HL-60/S4 treated with retinoic acid at 250 ng/mL for 4 days and 3 days (cell line): ENCODE data around the gene IMMP2L.

ENCODE experiments used
- in situ Hi-C: fragments of 300-500 bp; cut with MboI; formaldehyde crosslinking; loops from 2 replicates; pipeline ENCODE4 v1.7.0; 2022; ENCODE audit warnings: low sequenced_read_pairs

Gene IMMP2L

DNA sequence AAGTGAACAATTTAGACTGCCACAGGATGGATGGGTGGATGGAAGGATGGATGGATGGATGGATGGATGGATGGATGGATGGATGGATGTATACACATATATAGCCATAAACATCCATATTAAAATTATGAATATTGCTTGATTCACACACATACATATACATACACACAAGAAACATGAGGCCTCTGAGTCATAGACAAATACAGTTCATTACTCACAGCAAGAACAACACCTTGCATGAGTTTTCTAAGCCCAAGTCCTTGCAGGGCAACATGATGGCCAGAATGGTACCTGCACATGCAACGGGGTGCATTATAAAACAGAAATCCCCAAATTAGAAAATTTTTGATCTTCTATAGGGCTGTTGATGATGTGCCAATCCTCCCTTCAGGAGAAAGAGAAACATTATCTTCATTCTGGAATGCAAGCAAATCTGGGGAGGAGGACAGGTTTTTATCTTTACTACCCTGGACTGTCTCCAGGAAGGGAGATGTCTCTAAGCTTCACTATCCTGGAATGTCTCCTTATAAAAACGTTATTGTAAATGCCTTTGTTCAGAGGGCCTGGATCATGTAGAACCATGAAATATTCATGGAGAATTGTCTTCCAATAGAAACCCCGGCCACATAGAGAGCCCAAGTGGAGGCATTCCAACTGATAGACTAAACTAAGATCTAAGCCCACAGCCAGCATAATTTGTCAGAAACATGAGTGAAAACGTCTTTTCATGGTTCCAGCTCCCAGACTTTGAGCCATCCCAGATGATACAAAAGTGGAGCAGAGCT, 709.9 kb downstream of the IMMP2L start:
- in situ Hi-C loops: no loop called here

DNA sequence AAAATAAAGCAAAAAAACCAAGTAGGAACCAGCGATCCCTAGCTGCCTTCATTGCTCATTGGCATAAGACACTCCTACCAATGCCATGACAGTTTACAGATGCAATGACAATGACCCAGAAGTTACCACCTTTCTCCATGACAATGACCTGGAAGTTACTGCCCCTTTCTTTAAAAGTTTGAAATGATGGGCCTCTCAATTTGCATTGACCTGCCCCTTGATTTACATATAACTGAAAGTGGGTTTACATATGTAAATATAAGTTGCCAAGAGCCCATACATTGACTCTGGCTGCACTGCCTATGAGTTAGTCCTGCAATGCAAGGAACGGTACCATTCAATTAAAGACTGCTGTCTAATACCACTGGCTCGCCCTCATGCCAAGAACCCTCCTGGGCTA, 712.1 kb downstream of the IMMP2L start:
- in situ Hi-C loops: no loop called here

DNA sequence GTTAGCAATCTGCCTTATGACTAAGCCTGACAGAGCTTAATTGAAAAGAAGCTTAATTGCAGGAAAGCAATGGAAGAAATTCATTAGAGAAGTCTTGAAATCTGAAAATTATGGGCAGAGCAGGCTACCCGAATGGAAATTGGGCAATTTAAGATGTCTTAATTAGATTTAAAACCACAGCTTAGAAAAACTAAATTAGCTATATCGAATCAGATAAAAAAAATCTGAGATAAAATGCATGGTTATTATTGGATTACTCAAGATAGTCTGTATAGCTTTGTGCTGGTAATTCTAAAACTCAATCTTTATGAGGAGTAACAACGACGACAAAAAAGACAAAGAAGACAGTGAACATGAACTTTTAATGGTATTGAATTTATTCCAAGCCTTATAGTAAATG, 719.5 kb downstream of the IMMP2L start:
- in situ Hi-C loops: no loop called here

DNA sequence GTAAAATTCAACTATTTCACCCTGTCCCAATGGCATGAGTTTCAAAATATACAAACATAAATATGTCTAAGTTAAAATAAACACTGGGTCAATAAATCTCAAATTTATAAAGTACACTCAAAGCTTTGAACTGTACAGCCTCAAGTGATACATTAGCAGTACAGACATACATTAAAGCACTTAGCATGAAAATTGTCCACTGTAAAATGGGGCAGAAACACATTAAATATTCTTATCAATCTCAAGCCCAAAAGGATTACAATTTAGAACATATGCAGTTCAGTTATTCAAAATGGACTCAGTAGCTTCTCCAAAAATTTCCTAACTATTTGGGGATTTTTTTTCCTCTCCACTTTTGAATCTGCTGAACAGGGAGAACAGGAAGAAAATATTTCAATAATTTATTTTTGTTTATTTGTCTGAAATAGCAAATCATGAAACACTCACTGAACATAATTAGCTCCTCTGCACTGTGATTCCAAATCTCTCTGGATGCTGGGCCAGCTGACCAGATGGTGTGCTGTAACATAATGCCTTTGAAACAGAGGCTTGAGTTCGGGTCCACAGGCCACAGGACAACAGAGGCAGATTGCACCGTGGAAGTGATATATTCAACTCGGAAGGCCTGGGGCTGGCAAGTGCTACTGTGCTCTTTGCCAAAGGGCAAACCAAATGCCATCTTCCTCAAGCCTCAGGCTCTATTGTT, 720.3 kb downstream of the IMMP2L start:
- in situ Hi-C loops: no loop called here

DNA sequence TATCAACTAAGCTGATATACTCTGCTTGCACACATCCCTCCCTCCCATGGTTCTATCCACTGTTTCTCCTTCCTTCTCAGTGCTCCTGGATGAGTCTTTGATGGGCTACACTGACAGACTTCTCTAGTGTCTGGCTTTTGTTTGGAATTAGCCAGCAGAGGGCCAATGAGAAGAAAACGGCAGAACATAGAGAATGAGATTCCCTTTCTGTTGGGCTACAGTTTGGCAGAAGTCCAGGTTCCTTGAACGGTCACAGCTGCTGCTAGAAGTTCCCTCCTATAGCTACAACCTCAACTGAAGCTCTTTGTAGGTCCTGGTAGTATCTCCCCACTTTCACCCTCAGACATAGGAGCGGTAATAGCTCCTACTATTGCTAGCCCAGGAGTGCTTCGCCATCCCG, 722.4 kb downstream of the IMMP2L start:
- in situ Hi-C loops: no loop called here

DNA sequence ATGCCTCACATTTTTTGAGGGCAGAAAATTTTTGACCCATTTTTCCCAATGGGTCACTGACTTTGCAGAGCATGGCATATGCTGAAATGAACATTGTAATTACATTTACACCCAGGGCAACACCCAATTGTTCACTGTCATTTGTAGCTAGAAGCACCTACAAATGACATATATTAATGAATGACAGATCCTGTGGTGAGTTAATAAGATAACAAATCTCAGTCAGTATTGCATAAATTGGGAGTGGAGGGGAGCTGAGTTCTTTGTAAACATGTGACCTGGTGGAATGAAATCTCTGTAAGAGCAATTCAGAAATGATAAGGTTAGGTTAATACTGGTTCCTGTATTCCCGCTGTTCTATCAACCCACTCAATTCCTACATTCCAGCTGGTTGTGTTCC, 726.4 kb downstream of the IMMP2L start:
- in situ Hi-C loops: no loop called here

DNA sequence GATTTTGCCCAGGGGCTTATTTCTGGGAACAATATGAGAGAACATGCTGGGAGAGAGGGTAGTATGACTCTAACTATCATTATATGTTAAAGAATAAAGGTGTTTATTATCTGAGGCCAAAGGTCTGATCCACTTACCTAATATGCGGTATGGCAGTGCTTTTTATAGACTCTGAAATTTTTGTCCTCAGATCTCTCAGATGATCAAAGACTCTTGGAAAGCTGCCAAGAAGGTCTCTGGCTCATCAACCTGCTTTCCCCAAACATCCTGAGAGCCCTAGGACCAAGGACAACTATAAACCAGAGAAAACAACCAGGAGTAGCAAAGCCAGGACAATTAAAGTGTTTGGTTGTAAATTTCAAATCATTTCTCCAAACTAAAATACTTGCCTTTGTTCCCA, 727.1 kb downstream of the IMMP2L start:
- in situ Hi-C loops: no loop called here

DNA sequence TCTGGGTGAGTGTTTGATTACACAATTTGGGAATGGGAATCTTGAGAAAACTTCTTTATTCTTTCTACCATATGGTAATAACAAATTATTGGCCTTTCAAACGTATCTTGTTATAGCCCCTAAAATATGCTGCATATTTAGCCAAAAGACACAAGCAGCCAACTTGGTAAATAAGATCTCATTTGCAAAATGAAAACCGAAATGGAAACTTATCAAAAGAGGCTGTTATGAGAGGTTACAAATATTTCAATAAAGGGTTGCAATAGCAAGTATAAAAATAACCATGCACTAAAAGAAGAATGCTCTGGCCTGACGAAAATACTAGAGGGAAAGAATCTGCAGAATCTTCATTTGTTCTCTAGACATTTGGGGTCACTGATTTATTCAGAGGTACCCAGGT, 730.9 kb downstream of the IMMP2L start:
- in situ Hi-C loops: no loop called here

DNA sequence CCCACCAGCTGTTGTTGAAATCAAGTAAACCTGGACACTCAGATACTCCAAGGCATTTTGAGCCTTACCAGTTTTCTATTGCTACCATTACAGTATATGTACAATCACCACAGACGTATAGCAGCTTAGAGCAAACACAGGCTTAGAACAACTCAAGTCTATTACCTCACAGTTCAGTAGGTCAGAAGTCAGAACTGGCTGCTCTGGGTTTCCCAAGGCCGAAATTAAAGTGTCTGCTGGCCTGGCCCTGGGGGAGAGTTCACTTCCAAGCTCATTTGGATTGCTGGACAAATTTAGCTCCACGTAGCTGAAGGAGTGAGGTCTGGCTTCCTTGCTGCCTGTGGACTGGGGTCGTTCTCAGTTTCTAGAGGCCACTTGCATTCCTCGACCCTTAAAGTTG, 731.5 kb downstream of the IMMP2L start:
- in situ Hi-C loops: no loop called here

DNA sequence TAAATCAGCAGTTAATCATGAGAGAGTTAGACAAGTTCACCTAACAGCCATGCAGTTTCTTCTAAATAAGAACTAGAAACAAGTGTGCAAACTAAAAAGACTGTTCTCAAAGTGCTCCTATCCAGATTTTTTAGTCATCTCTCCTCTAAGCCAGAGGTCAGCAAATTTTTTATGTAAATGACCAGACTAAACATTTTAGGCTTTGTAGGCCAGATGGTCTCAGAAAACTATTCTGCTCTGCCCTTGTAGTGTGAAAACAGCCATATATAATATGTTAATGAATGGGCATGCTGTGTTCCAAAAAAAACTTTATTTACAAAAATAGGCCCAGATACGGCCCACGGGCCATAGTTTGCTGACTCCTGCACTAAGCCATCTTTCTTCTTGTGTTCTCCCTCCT, 734.4 kb downstream of the IMMP2L start:
- in situ Hi-C loops: no loop called here

DNA sequence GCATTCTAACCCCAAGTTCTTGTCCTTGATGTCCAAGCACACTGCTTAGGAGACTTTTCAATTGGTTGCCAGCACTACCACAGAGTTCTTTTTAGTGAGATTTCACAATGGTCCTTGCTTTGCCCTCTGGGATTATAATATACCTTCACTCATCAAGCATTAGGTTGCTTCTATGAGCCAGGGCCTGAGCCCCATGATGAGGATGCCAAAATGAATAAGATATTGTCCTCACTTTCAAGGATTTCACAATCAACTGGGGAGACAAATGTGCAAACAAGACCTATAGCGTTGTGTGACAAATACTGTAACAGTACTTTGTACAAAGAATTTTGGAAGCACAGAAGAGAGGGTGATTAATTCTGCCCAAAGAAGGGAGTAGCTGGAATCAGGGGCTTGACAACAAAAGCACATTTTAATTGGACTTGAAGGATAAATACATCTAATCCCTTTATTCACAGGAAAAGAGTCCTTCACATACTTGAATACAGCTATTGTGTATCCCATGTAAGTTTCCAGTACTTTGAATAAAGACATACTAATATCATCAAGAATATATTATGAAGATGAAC, 734.9 kb downstream of the IMMP2L start:
- in situ Hi-C loops: no loop called here

DNA sequence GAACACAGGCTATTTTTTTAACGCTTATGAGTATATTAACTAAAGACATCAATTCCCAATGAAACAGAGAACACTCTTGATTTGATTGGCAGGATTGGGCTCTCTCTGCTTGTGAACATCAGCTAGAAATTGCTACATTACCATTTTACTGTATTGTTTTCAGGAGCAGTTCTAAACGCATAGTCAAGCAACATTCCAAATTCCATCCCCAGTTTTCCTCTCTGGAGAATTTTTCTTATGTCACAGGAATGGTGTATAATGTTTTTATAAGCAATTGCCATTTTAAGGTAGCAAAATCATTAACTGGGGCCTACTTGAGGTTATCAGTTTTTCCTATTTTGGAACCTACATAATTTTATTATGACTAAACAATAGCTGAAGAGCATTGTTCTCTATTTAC, 748.3 kb downstream of the IMMP2L start:
- in situ Hi-C loops: no loop called here

DNA sequence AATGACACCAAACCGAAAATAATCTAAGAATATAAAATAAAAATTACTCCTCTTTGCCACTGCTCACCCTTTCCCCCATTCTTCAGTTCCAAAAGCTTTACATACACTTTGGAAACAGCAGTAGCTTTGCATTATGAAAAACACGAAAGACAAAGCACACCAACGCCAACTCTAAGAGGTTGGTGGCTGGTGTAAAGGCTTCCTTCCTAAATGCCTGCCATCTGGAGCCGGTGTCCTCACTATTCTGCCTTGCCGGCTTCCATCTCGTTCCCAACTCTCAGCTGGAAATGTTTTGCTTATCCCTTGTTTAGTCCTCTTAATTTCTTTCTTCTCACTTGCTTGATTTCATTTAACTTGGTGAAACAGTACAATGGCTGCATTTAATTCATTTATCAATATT, 752.5 kb downstream of the IMMP2L start:
- in situ Hi-C loops: no loop called here

DNA sequence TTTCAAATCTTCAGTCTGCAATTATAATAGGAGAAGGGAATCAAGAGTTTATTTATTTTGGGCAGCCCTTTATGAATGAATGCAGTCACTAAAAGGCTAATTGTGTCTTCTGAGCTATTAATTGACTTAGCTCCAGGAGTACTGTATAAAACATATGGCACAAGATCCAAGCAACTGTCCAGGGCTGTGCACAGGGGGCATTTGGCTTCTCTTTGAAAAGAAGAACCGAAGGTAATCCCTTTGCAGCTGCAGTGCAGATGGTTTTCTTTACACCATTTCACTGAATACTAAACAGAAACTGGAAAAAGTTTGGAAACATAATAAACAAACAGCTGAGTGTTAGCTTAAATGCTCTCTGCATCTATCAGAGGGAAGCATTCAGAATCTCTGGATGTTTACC, 753.9 kb downstream of the IMMP2L start:
- in situ Hi-C loops: no loop called here

DNA sequence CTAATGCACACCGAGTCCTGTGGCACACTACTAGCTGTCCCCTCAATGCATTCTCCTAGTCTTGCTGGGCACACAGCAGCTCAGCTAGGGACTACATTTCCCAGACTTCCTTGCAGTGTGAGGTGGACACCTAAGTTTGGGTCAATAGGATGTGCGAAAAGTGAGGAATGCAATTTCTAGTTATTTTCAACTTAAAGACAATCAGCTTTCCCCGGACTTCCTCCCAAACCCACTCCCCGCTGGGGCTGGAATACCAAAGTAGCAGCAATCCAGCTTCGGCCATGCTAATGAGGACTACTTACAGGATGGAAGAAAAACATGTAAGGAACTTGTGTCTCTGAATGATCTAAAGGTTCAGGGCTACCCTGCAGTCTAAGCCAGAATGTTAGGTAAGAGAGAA, 757.8 kb downstream of the IMMP2L start:
- in situ Hi-C loops: no loop called here

DNA sequence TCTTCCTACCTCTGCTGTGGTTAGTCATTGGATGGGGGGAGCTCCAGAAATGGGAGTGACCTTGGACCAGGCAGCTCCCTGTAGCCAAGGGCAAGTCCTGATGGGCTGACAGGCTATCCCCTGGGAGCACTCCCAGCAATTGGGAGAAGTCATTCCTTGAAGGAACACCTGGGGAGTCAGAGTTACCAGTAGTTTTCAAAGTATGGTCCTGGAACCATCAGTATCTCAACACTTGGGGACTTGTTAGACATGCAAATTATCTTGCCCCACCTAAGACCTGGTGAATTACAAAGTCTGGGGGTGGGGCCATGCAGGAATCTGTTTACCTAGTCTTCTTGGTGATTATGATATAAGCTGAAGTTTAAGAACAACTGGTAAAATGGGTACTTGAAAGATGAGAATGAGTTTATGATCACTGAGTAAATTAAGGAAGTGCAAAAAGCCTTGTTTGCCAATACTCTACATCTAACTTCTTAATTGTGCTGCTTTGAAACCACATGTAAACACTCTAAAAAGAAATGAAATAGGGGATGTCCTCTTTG, 758.6 kb downstream of the IMMP2L start:
- in situ Hi-C loops: no loop called here

DNA sequence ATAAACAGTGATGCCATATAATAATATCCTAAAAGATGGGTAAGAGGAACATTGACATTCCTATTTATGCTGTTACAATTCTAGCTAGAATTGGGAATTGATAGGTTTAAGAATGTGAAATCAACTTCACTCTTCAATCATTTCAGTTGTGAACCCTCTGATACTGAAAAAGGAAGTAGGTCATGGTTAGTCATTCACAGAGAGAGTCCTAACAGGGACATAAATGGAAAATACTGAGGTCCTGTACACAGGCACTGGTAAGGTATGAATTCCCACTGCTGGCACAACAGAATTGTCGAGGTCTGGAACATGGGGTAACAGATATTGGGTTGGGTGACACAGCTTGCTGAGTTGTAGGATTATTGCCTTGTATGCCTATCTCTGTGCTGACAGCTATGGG, 760.8 kb downstream of the IMMP2L start:
- in situ Hi-C loops: no loop called here

DNA sequence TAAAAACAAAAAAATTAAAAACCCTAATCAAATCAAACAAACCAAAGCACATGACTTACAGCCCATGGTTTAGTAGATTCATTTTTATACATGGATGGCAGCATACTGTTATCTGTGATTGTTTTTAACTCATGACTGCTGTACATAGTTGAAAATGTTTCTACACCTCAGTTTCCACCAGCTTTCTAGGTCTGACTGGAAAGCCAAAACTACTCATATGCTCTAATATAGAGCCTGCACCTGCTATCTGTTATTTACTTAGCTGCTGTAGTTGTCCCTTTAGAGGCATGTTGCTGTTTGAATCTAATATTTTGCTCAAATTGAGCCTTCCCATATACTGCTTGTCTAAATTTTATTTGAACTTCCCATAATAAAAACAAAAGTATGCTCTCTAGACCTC, 761.3 kb downstream of the IMMP2L start:
- in situ Hi-C loops: no loop called here

DNA sequence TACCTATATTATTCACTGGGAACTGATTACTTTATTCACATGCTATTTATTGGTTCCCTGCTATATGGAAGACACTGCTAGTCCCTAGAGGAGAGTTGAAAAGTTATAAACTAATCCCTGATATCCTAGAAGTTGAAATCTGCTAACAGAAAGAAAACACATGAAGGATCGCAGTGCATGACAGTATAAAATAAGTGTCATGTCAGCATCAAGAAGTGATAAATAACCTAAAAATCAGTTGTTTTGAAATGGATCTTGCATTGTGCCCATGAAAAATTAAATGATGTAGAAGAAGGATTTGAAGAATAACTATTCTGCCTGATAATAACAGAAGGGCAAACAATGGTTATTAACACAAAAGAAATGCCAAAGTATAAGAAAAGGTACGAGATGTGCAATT, 764.6 kb downstream of the IMMP2L start:
- in situ Hi-C loops: no loop called here

DNA sequence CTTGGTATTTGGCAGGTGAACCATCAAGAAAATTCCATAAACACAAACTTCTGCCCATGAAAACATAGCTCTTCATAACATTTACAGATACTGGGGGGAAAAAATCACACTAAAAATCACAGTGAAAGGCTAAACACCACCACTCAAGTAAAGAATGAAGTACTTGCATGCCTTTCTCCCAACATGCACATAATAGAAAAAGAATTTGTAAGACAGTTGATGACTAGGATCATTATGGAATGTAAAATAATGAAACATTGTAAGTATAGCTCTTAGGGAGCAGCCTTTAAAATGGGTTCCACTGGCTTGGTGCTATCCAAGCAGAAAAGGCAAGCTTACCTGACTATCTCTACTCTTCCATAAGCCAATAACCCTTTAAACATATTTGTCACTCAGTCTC, 771.3 kb downstream of the IMMP2L start:
- in situ Hi-C loops: no loop called here

DNA sequence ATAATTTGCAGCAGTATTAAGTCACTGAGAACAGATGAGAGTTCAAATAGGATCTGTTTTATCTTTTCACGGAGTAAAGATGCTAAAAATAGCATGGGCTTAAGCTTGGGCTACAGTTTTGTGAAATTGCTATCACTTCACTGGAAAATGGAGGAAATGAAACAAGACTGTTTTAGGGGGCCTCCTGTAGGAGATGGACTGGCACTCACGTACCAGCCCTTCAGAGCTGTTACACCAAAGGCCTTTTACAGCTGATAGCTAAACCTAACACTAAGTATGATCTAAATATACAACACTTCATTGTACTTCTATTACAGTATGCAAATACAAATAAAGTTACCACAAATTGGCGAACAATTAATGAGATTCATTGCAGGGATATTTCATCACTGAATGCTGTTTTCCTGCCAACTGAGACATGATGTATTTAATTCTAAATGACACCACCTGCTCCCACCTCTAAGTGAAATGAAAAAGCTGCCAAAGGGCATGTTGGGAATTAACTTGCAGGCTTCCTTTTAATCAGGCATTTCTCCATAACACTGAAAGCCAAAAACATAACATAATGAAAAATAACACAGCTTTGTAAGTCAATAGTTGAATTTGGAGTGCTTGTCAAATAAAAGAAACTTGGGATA, 775.8 kb downstream of the IMMP2L start:
- in situ Hi-C loops: no loop called here

DNA sequence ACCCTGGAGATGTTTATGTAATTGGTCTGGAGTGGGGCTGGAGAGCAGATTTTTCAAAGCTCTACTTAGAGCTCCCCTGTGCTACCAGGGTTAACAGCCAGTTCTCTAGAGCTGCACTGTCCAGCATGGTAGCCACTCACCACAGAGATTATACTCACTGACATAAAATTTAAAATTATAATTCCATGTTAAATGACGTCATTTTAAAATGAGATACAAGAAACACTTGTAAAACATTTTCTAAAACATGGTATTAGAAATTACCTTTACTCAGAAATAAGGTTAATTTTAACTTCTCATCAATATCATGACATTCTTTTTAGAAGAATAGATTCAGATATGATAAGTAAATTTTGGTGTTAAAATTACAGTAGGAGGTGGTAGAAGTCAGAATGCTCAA, 777.5 kb downstream of the IMMP2L start:
- in situ Hi-C loops: no loop called here
